ENCODE results near the gene RHBDL3.

RHBDL3 gene

GRCh38 chr17:32287804-32288511, 22.3 kb downstream of the RHBDL3 start:
- no peak overlapping the region for H3K4me3 ChIP-seq (ENCODE audit: low read length)
- no peak for DNase-seq (ENCODE audit: low read depth)
- TF ChIP-seq CTCF (IDR thresholded peaks at IDR 0.05; ENCODE audit: insufficient read depth, low read depth, low read length, missing control alignments) = no peak

GRCh38 chr17:32288615-32289014, 23.0 kb downstream of the RHBDL3 start:
- no peak overlapping the region for H3K4me3 ChIP-seq (ENCODE audit: low read length)
- TF ChIP-seq CTCF (IDR thresholded peaks at IDR 0.05; ENCODE audit: insufficient read depth, low read depth, low read length, missing control alignments) = no peak
- DNase-seq (ENCODE audit: low read depth) = no peak

- DNase-seq (ENCODE audit: low read depth) = no peak
- TF ChIP-seq CTCF (IDR thresholded peaks at IDR 0.05; ENCODE audit: insufficient read depth, low read depth, low read length, missing control alignments) = no peak
- H3K4me3 ChIP-seq (ENCODE audit: low read length) = no peak overlapping the region
These were observed 23.9 kb downstream of the RHBDL3 start for GRCh38 chr17:32289471-32290070.

GRCh38 chr17:32292094-32292493, 26.5 kb downstream of the RHBDL3 start:
- no peak overlapping the region for H3K4me3 ChIP-seq (ENCODE audit: low read length)
- TF ChIP-seq CTCF (IDR thresholded peaks at IDR 0.05; ENCODE audit: insufficient read depth, low read depth, low read length, missing control alignments) = no peak
- no peak for DNase-seq (ENCODE audit: low read depth)

GRCh38 chr17:32297424-32297823, 31.8 kb downstream of the RHBDL3 start:
- no peak for TF ChIP-seq CTCF (IDR thresholded peaks at IDR 0.05; ENCODE audit: insufficient read depth, low read depth, low read length, missing control alignments)
- no peak overlapping the region for H3K4me3 ChIP-seq (ENCODE audit: low read length)
- DNase-seq (ENCODE audit: low read depth) = no peak

GRCh38 chr17:32297860-32298259, 32.2 kb downstream of the RHBDL3 start:
- DNase-seq (ENCODE audit: low read depth) = no peak
- TF ChIP-seq CTCF (IDR thresholded peaks at IDR 0.05; ENCODE audit: insufficient read depth, low read depth, low read length, missing control alignments) = no peak
- H3K4me3 ChIP-seq (ENCODE audit: low read length) = no peak overlapping the region

- DNase-seq (ENCODE audit: low read depth) = no peak
- TF ChIP-seq CTCF (IDR thresholded peaks at IDR 0.05; ENCODE audit: insufficient read depth, low read depth, low read length, missing control alignments) = no peak
- no peak overlapping the region for H3K4me3 ChIP-seq (ENCODE audit: low read length)
These were observed 32.7 kb downstream of the RHBDL3 start for GRCh38 chr17:32298298-32298697.

Measured in epithelial cell of esophagus (primary cell).